GM12801 (cell line): ENCODE results near the gene ADK.

ENCODE experiments used
- TF ChIP-seq, protein P1 (sequence below): IDR thresholded peaks from one replicate; pipeline ENCODE4 v1.5.1; 2011; ENCODE audit warnings: control low read depth; ENCODE audit not compliant: insufficient read length; ENCODE audit errors: extremely low read depth

The ADK gene

DNA sequence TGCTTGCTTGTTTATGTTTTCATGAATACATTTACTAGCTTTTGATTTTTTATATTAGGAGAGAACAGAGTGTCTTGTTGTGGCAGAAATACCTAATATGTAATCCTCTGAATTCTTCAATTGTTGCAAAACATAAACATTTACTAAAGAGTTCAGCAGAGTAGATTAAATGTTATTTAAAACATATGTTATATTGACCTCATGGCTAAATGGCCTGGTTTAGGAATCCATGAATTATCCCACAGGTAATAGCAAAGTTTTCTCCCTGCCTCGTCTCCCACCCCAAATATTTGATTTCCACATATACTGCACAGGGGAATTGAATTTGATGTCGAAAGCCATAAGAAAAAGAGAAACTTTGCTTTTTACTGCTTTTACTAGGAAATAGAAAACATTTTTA is 111.8 kb downstream of the ADK start:
- TF ChIP-seq, protein P1, sequence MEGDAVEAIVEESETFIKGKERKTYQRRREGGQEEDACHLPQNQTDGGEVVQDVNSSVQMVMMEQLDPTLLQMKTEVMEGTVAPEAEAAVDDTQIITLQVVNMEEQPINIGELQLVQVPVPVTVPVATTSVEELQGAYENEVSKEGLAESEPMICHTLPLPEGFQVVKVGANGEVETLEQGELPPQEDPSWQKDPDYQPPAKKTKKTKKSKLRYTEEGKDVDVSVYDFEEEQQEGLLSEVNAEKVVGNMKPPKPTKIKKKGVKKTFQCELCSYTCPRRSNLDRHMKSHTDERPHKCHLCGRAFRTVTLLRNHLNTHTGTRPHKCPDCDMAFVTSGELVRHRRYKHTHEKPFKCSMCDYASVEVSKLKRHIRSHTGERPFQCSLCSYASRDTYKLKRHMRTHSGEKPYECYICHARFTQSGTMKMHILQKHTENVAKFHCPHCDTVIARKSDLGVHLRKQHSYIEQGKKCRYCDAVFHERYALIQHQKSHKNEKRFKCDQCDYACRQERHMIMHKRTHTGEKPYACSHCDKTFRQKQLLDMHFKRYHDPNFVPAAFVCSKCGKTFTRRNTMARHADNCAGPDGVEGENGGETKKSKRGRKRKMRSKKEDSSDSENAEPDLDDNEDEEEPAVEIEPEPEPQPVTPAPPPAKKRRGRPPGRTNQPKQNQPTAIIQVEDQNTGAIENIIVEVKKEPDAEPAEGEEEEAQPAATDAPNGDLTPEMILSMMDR: no peak

DNA sequence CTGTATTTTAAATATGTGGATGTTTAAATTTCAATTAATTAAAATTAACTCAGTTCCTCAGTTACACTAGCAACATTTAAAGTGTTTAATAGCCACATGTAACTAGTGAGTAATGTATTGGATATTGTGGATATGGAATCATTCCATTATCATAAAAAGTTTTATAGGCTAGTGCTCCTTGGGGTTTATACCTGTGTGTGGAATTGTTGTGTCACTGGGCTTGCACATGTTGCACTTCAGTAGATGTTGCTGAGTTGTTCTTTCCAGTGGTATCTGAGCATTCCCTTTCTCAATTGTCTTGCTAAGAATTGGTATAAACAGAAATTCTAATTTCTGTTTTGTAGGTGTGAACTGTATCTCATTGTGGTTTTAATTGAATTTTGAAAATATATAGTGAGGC is 113.0 kb downstream of the ADK start:
- TF ChIP-seq, protein P1: no peak

DNA sequence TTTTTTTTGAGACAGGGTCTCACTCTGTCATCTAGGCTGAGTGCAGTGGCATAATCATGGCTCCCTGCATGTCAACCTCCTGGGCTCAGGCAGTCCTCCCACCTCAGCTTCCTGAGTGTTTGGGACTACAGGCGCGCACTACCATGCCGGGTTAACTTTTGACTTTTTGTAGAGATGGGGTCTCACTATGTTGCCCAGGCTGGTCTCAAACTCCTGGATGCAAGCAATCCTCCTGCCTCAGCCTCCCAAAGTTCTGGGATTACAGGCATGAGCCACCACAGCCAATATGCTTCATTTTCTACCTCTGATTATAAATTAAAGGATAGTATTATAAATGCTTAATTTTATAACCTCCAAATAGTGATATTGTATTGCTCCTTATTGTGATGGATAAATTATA is 121.3 kb downstream of the ADK start:
- TF ChIP-seq, protein P1: no peak

DNA sequence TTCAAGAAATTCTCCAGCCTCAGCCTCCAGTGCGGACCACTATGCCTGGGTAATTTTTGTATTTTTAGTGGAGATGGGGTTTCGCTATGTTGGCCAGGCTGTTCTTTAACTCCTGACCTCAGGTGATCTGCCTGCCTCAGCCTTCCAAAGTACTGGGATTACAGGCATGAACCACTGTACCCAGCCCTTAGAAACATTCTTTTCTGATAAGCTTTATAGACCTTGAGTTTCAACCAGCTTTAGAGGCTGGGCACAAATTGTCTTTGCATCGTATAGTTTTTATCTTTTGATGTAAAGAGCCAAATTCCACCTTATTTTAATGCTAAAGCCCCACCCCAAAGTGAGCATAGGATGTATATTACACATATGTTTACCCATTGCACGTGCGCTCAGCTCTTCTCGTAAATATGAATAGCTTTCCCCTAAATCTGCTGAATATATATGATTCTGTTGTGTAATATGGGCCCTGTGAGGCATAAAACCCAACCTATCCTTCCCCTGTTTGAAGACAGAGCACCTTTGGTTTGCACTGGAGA is 124.8 kb downstream of the ADK start:
- TF ChIP-seq, protein P1: no peak

DNA sequence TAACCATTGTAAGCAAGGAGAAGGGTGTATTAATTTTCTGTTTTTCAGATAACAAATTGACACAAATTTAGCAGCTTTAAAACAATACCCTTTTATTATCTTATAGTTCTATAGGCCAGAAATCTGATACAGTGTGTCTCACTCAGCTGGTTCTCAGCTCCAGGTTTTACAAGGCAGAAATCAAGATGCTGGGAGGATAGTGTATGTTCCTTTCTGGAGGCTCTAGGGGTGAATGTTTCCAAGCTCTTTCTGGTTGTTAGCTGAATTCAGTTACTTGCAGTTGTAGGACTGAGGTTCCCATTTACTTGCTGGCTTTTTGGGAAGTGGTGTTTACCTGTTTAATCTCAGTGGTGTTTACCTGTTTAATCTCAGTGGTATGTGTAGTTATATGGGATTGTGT is 125.4 kb downstream of the ADK start:
- TF ChIP-seq, protein P1: no peak

DNA sequence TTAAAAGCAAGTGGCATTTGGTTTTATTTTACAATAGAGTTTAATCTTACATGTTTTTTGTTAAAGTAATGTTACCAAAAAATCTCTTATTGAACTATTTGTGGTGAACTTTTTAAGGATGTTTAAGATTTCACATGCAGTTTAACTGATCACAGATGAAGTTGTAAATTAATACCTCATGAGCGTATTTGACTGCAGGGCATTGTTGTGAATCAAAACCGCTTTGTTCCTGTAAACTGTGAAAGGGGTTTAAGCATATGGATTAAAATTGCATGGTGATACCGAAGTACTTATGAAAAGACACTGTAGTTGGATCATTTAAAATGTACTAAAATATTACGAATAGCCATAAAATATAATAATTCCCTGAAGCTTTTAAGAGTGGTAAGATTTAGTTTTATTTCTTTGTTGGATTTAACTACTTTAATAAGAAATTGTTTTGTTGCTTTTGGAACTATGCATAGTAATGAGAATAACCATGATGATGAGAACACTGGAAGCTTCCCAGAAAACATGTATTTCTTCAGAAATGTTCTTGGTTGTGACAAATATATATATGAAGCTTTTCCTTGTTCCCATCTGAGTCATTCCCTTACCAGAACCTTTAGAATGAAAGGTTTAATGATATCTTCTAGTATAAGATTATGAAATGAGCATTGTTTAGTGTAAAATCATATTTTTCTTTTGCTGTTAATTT is 131.3 kb downstream of the ADK start:
- TF ChIP-seq, protein P1: no peak

DNA sequence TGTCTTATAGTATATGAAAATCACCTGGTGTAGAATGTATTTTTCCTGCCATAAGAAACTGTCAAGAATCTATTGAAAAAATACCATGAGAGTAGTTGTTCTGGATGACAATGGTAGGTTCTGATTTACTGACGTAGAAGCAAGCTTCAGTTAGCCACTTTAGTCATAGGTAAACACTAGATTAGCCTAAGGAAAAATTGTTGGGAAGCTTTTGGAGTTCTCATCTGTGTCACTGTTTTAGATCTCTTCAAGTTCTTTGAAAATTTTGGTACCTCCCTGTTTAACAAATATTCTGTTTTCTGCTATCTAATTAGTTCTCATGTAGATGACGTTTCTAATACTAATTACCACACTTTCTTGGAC is 131.8 kb downstream of the ADK start:
- TF ChIP-seq, protein P1: no peak

DNA sequence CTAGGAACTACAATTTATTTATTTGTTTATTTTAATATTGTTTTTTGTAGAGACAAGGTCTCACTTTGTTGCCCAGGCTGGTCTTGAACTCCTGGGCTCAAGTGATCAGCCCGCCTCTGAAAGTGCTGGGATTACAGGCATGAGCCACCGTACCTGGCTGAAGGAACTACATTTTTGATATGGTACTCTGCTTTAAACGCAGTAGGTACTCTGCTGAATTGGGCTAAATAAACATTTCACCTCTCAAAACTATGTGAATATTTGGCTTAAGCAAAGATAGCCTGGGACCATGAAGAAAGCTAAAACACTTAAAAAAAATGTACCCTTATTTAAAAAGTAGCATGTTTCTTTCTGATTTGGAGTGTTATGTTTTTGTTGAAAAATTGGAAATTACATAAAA is 138.2 kb downstream of the ADK start:
- TF ChIP-seq, protein P1: no peak
